Sigmoid colon (tissue), 4 donors: ENCODE data around the gene GP1BA.

ENCODE experiments used
- CTCF ChIP-seq, 4 experiments: fragments of 450-650 bp in 3 of 4; fragments of 200-600 bp in 1 of 4; IDR thresholded peaks; one replicate each; pipeline ENCODE4 v1.5.1; 2016 to 2019; ENCODE audit warnings: antibody characterized with exemption in 4 of 4, mild to moderate bottlenecking in 3 of 4, moderate library complexity in 2 of 4
- EP300 ChIP-seq, 4 donors: sonication (generic); formaldehyde crosslinking; IDR thresholded peaks; one replicate each; pipeline ENCODE4 v1.6.1; 2017; ENCODE audit warnings: antibody characterized with exemption in 4 of 4
- POLR2A ChIP-seq, 2 donors: fragments of 450-650 bp; IDR thresholded peaks; one replicate each; pipeline ENCODE4 v1.6.1; 2016; ENCODE audit warnings: antibody characterized with exemption in 2 of 2, mild to moderate bottlenecking in 2 of 2, moderate library complexity in 2 of 2
- POLR2AphosphoS5 ChIP-seq, 4 donors: sonication (generic); formaldehyde crosslinking; IDR thresholded peaks; one replicate each; pipeline ENCODE4 v1.6.1; 2017; ENCODE audit warnings: antibody characterized with exemption in 4 of 4

GRCh38 chr17:4948931-4949320 lies 16.8 kb downstream of the GP1BA start:
- no peak for TF ChIP-seq EP300 (IDR thresholded peaks at IDR 0.05)
- TF ChIP-seq CTCF (IDR thresholded peaks at IDR 0.05): no peak
- TF ChIP-seq POLR2AphosphoS5 (IDR thresholded peaks at IDR 0.05): peak; percentile 27 to 83 (median 60)
- peak; percentile 22 to 29 for TF ChIP-seq POLR2A (IDR thresholded peaks at IDR 0.05)
